ENCODE data around the gene CBX3.
"Not testable (repeated sequence)": the region's sequence is repeated elsewhere in the genome, so short reads cannot be mapped to it uniquely, and the experiment has no call there.

Gene CBX3

GRCh38 chr7:26201247-26202018, at the start of gene CBX3:
TSS of gene CBX3 (plus strand) at chr7:26201745. CDS start at chr7:26202999, 1,254 bp downstream.
- Histone ChIP-seq H3K9me3 (ENCODE audit: control insufficient read depth, insufficient read depth, low read length) (no peaks in the 10 kb centered on the region), H3K36me3 (ENCODE audit: insufficient read depth, low read length) (peaks cover 33% of the 10 kb centered on the region), H3K9ac (ENCODE audit: low read depth, low read length) (peak within 1 kb of the TSS; percentile 99), H3K4me1 (ENCODE audit: insufficient read depth, low read length) (peaks cover 22% of the 10 kb centered on the region)

GRCh38 chr7:26151953-26152781, 49.4 kb upstream of the CBX3 start, which contains the start of gene NFE2L3:
TSS of gene NFE2L3 (plus strand) at chr7:26152198. CDS start at chr7:26152499, 301 bp downstream.
- no peaks in the 10 kb centered on the region for H3K36me3 ChIP-seq (ENCODE audit: insufficient read depth, low read length)
- peaks cover 29% of the 10 kb centered on the region for H3K4me1 ChIP-seq (ENCODE audit: insufficient read depth, low read length)
- H3K9me3 ChIP-seq (ENCODE audit: control insufficient read depth, insufficient read depth, low read length) = 0 out of 2 replicates have a peak, but pooled peaks cover under 1% of the 10 kb centered on the region
- H3K9ac ChIP-seq (ENCODE audit: low read depth, low read length) = peak within 1 kb of the TSS; percentile 70

DNA sequence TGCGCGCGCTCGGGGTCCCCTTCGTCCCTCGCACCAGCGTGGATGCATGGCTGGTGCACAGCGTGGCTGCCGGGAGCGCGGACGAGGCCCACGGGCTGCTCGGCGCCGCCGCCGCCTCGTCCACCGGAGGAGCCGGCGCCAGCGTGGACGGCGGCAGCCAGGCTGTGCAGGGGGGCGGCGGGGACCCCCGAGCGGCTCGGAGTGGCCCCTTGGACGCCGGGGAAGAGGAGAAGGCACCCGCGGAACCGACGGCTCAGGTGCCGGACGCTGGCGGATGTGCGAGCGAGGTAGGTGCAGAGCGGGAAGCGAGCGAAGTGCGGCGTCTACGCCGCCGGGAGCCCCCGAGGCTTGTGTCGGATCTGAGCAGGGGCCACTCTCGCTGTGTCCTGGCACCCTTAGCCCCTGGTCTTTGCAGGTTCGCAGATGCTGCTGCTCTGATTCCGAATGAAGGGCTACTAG, 48.7 kb upstream of the CBX3 start:
- H3K9me3 ChIP-seq (ENCODE audit: control insufficient read depth, insufficient read depth, low read length); H3K36me3 ChIP-seq (ENCODE audit: insufficient read depth, low read length): not testable (repeated sequence)
- Histone ChIP-seq H3K4me1 (ENCODE audit: insufficient read depth, low read length) (peaks cover 34% of the 10 kb centered on the region), H3K9ac (ENCODE audit: low read depth, low read length) (peak overlapping the region; percentile 70)

GRCh38 chr7:26153241-26153822, 48.2 kb upstream of the CBX3 start:
- no peaks in the 10 kb centered on the region for H3K9me3 ChIP-seq (ENCODE audit: control insufficient read depth, insufficient read depth, low read length)
- H3K36me3 ChIP-seq (ENCODE audit: insufficient read depth, low read length) = no peaks in the 10 kb centered on the region
- peaks cover 37% of the 10 kb centered on the region for H3K4me1 ChIP-seq (ENCODE audit: insufficient read depth, low read length)
- peak overlapping the region; percentile 70 for H3K9ac ChIP-seq (ENCODE audit: low read depth, low read length)

DNA sequence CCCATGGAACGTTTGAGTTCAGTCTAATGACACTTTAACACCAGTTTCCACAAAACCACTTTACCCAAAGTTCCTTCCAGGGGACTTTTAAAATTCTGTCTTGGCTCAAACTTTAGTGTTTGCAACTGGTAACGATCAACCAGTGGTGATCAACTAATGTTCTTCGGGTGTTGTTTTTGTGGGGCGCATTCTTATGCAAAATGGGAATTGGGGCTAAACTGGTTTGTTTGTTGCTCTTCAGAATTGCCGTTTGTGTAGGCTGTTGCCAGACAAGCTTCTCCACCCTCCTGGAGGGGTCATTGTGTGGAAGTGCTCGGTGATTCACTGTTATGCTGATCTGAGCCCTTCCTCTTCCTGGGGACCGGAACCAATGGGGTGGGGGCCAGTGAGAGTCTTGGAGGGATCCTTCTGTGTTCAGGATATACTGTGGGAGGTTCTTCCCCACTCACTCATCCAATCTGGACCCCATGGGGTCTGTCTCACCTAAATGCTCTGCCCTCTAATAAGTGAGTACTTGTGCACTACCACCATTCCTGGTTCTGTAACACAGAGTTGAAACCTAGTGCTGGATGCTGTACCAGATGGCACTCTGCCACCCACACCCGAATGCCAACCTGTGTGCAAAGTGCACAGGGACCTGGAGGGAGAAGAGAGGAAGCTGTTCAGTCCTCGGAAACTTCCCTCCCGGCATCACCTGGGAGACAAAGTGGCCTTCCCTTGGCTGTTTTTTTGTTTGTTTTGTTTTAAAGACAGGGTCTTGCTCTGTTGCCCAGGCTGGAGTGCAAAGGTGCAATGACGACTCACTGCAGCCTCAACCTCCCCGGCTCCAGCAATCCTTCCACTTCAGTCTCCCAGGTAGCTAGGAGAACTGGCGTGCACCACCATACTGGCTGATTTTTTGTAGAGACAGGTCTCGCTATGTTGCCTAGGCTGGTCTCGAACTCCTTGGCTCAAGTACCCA, 47.4 kb upstream of the CBX3 start:
- peaks cover 44% of the 10 kb centered on the region for H3K4me1 ChIP-seq (ENCODE audit: insufficient read depth, low read length)
- peak overlapping the region; percentile 70 for H3K9ac ChIP-seq (ENCODE audit: low read depth, low read length)
- no peaks in the 10 kb centered on the region for H3K9me3 ChIP-seq (ENCODE audit: control insufficient read depth, insufficient read depth, low read length)
- H3K36me3 ChIP-seq (ENCODE audit: insufficient read depth, low read length) = no peaks in the 10 kb centered on the region

- Histone ChIP-seq H3K4me1 (ENCODE audit: insufficient read depth, low read length) (peaks cover 54% of the 10 kb centered on the region), H3K36me3 (ENCODE audit: insufficient read depth, low read length) (no peaks in the 10 kb centered on the region), H3K9me3 (ENCODE audit: control insufficient read depth, insufficient read depth, low read length) (no peaks in the 10 kb centered on the region), H3K9ac (ENCODE audit: low read depth, low read length) (peak overlapping the region; percentile 7; the same call in 1 of the 2 replicates)
Measured at GRCh38 chr7:26155531-26156375, 45.8 kb upstream of the CBX3 start.

- Histone ChIP-seq H3K36me3 (ENCODE audit: insufficient read depth, low read length) (no peaks in the 10 kb centered on the region), H3K9ac (ENCODE audit: low read depth, low read length) (no peak overlapping the region), H3K9me3 (ENCODE audit: control insufficient read depth, insufficient read depth, low read length) (no peaks in the 10 kb centered on the region), H3K4me1 (ENCODE audit: insufficient read depth, low read length) (peaks cover 50% of the 10 kb centered on the region)
Measured at GRCh38 chr7:26156451-26157420, 44.8 kb upstream of the CBX3 start.

DNA sequence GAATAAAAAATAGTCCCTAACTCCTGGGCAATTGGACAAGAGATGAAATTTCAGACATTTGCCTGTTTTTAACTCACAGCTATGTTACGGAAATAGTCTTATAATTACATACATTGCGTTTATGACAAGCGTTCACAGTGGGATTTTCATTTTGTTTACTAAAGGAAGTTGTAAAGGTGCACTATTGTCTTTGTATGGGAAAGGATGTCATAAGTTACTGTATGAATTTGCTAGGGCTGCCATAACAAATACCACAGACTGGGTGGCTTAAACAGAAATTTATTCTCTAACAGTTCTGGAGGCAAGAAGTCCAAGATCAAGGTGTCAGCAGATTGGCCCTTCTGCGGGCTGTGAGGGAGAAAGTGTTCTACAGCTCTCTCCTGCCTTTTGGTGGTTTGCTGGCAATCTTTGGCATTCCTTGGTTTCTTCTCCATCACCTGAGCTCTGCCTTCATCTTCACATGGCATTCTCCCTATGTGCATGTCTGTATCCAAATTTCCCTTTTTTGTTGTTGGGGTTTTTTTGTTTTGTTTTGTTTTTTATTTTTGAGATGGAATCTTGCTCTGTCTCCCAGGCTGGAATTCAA, 43.9 kb upstream of the CBX3 start:
- H3K4me1 ChIP-seq (ENCODE audit: insufficient read depth, low read length) = peaks cover 50% of the 10 kb centered on the region
- H3K9ac ChIP-seq (ENCODE audit: low read depth, low read length) = no peak overlapping the region
- no peaks in the 10 kb centered on the region for H3K9me3 ChIP-seq (ENCODE audit: control insufficient read depth, insufficient read depth, low read length)
- H3K36me3 ChIP-seq (ENCODE audit: insufficient read depth, low read length) = no peaks in the 10 kb centered on the region

- H3K4me1 ChIP-seq (ENCODE audit: insufficient read depth, low read length) = peaks cover 50% of the 10 kb centered on the region
- H3K9me3 ChIP-seq (ENCODE audit: control insufficient read depth, insufficient read depth, low read length) = no peaks in the 10 kb centered on the region
- H3K36me3 ChIP-seq (ENCODE audit: insufficient read depth, low read length) = no peaks in the 10 kb centered on the region
- no peak overlapping the region for H3K9ac ChIP-seq (ENCODE audit: low read depth, low read length)
Measured at GRCh38 chr7:26159243-26159642, 42.3 kb upstream of the CBX3 start.

DNA sequence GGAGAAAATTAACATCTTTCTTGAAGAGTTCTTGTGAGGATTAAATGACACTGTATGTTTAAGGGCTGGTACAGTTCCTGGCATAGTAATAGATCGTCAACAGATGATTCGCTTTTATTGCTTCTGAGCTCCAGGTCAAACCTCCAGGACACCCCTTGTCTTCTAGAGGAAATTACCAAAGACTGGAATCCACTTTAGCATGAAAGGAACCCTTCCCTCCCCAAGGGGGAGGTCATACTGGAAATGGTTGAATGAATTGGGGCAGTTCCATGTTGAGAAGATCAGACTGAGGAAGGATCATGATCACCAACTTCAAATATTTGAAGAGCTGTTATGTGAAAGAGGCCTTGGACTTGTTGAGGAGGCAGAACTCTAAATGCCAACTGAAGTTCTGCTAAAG, 40.6 kb upstream of the CBX3 start:
- no peaks in the 10 kb centered on the region for H3K9me3 ChIP-seq (ENCODE audit: control insufficient read depth, insufficient read depth, low read length)
- H3K4me1 ChIP-seq (ENCODE audit: insufficient read depth, low read length) = peaks cover 42% of the 10 kb centered on the region
- H3K36me3 ChIP-seq (ENCODE audit: insufficient read depth, low read length) = no peaks in the 10 kb centered on the region
- H3K9ac ChIP-seq (ENCODE audit: low read depth, low read length) = no peak overlapping the region

GRCh38 chr7:26162431-26162830, 39.1 kb upstream of the CBX3 start:
- Histone ChIP-seq H3K9me3 (ENCODE audit: control insufficient read depth, insufficient read depth, low read length) (no peaks in the 10 kb centered on the region), H3K4me1 (ENCODE audit: insufficient read depth, low read length) (peaks cover 52% of the 10 kb centered on the region), H3K36me3 (ENCODE audit: insufficient read depth, low read length) (no peaks in the 10 kb centered on the region), H3K9ac (ENCODE audit: low read depth, low read length) (no peak overlapping the region)

DNA sequence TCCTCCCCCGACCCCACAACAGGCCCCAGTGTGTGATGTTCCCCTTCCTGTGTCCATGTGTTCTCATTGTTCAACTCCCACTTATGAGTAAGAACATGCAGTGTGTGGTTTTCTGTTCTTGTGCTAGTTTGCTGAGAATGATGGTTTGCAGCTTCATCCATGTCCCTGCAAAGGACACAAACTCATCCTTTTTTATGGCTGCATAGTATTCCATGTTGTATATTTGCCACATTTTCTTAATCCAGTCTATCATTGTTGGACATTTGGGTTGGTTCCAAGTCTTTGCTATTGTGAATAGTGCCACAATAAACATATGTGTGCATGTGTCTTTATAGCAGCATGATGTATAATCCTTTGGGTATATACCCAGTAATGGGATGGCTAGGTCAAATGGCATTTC, 37.7 kb upstream of the CBX3 start:
- not testable (repeated sequence) for H3K9ac ChIP-seq (ENCODE audit: low read depth, low read length); H3K36me3 ChIP-seq (ENCODE audit: insufficient read depth, low read length); H3K9me3 ChIP-seq (ENCODE audit: control insufficient read depth, insufficient read depth, low read length)
- peaks cover 40% of the 10 kb centered on the region for H3K4me1 ChIP-seq (ENCODE audit: insufficient read depth, low read length)
